Glutamatergic neuron (in vitro differentiated cells): ENCODE results near the gene DNAJB6. TPM values are rescaled to one million over a fixed set of nuclear protein-coding genes. Genes with fewer than 3 reads are reported as not detected.
"Not testable (repeated sequence)": the region's sequence is repeated elsewhere in the genome, so short reads cannot be mapped to it uniquely, and the experiment has no call there.

Source experiments
- DNase-seq: peaks from one replicate; pipeline ENCODE4 v3.0.0; 2022
- H3K27ac Mint-ChIP-seq: one replicate; pipeline ENCODE4 v1.8.0; 2020; ENCODE audit warnings: mild to moderate bottlenecking, mixed read lengths, inconsistent platforms; ENCODE audit not compliant: unreplicated experiment
- H3K27me3 Mint-ChIP-seq: one replicate; pipeline ENCODE4 v1.8.0; 2020; ENCODE audit warnings: mild to moderate bottlenecking, moderate library complexity, mixed read lengths, inconsistent platforms; ENCODE audit not compliant: unreplicated experiment
- H3K36me3 Mint-ChIP-seq: one replicate; pipeline ENCODE4 v1.8.0; 2020; ENCODE audit warnings: mild to moderate bottlenecking, mixed read lengths, inconsistent platforms; ENCODE audit not compliant: unreplicated experiment
- H3K4me1 Mint-ChIP-seq: one replicate; pipeline ENCODE4 v1.8.0; 2020; ENCODE audit warnings: mild to moderate bottlenecking, low read depth, mixed read lengths, inconsistent platforms; ENCODE audit not compliant: unreplicated experiment
- H3K4me3 Mint-ChIP-seq: one replicate; pipeline ENCODE4 v1.8.0; 2020; ENCODE audit warnings: mild to moderate bottlenecking, mixed read lengths, inconsistent platforms; ENCODE audit not compliant: unreplicated experiment
- H3K9me3 Mint-ChIP-seq: one replicate; pipeline ENCODE4 v1.8.0; 2020; ENCODE audit warnings: mild to moderate bottlenecking, moderate library complexity, mixed read lengths, inconsistent platforms; ENCODE audit not compliant: unreplicated experiment
- total RNA-seq: library from RNA; stranded (reverse); fragmentation: NEBNext Ultra II Directional; extraction: Animal tissue kit (Norgen Biotek cat#: 25700); gene quantifications from one replicate; pipeline ENCODE4 v1.2.1, GENCODE V29; 2021; ENCODE audit not compliant: unreplicated experiment
- TF ChIP-seq, protein P1 (sequence below): fragments of 200-600 bp; sonication (generic); IDR thresholded peaks from one replicate; pipeline ENCODE4 v1.5.0; 2021; ENCODE audit not compliant: partially characterized antibody, unreplicated experiment

DNAJB6 gene
- total RNA-seq, 1 donor from 2014 or later: 120 TPM

DNA sequence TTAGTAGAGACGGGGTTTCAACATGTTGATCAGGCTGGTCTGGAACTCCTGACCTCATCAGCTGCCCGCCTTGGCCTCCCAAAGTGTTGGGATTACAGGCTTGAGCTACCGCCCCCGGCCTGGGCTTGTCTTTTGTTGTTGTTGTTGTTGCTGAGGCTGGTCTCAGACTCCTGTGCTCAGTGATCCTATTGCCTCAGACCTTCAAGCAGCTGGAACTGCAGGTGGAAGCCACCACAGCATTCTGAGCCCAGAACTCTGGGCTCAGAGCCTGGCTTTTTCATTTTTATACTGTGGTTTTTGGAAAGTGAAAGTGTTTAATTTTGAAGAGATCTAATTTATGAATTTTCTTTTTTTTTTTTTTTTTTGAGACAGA, 16.2 kb upstream of the DNAJB6 start:
- Mint-ChIP-seq H3K36me3 (no peaks in the 10 kb centered on the region), H3K4me3 (no peak overlapping the region), H3K9me3 (no peaks in the 10 kb centered on the region), H3K27me3 (peaks cover 2% of the 10 kb centered on the region), H3K27ac (no peak overlapping the region), H3K4me1 (no peaks in the 10 kb centered on the region)
- TF ChIP-seq, protein P1, sequence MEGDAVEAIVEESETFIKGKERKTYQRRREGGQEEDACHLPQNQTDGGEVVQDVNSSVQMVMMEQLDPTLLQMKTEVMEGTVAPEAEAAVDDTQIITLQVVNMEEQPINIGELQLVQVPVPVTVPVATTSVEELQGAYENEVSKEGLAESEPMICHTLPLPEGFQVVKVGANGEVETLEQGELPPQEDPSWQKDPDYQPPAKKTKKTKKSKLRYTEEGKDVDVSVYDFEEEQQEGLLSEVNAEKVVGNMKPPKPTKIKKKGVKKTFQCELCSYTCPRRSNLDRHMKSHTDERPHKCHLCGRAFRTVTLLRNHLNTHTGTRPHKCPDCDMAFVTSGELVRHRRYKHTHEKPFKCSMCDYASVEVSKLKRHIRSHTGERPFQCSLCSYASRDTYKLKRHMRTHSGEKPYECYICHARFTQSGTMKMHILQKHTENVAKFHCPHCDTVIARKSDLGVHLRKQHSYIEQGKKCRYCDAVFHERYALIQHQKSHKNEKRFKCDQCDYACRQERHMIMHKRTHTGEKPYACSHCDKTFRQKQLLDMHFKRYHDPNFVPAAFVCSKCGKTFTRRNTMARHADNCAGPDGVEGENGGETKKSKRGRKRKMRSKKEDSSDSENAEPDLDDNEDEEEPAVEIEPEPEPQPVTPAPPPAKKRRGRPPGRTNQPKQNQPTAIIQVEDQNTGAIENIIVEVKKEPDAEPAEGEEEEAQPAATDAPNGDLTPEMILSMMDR: no peak
- no peak for DNase-seq

DNA sequence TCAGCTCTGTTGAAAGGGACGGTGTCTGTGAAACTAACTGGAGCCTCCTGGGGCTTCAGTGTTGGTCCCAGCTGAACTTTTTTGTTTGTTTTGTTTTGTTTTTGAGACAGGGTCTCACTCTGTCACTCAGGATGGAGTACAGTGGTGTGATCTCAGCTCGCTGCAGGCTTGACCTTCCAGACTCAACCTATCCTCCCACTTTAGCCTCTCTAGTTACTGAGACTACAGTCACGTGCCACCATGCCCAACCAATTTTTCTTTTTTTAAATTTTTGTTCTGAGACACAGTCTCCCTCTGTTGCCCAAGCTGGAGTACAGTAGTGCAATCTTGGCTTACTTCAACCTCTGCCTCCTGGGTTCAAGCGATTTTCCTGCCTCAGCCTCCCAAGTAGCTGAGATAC, 13.4 kb upstream of the DNAJB6 start:
- H3K4me1 Mint-ChIP-seq: no peaks in the 10 kb centered on the region
- no peak overlapping the region for H3K4me3 Mint-ChIP-seq
- DNase-seq: no peak
- H3K27me3 Mint-ChIP-seq: peaks cover 2% of the 10 kb centered on the region
- H3K36me3 Mint-ChIP-seq: no peaks in the 10 kb centered on the region
- TF ChIP-seq, protein P1: no peak
- no peaks in the 10 kb centered on the region for H3K9me3 Mint-ChIP-seq
- H3K27ac Mint-ChIP-seq: no peak overlapping the region

DNA sequence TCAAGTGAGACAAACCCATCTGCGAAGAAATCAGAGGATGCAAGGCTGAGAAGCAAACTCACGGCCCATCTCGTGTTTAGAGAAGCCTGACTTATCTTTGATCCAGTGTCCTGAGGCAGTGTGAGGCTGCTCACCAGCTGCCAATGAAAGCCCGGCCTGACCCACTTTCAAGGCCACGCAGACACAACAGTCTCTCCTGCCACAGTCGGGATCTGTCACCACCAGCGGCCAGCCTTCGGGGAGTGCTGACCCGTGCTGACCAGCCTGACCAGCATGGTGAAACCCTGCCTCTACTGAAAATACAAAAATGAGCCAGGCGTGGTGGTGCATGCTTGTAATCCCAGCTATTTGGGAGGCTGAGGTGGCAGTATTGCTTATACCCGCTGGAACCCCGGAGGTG, 7.4 kb upstream of the DNAJB6 start:
- Mint-ChIP-seq H3K9me3 (peaks cover 1% of the 10 kb centered on the region), H3K27ac (no peak overlapping the region), H3K27me3 (no peaks in the 10 kb centered on the region), H3K4me3 (no peak overlapping the region), H3K4me1 (no peaks in the 10 kb centered on the region), H3K36me3 (no peaks in the 10 kb centered on the region)
- no peak for DNase-seq
- TF ChIP-seq, protein P1: no peak

DNA sequence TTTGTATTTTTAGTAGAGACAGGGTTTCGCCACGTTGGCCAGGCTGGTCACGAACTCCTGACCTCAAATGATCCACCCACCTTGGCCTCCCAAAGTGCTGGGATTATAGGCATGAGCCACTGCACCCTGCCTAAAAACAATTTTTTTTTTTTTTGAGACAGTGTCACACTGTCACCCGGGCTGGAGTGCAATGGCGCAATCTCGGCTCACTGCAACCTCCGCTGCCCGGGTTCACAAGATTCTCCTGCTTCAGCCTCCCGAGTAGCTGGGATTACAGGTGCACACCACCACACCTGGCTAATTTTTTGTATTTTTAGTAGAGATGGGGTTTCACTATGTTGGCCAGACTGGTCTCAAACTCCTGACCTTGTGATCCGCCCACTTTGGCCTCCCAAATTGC, 6.2 kb upstream of the DNAJB6 start:
- not testable (repeated sequence) for H3K27me3 Mint-ChIP-seq, H3K27ac Mint-ChIP-seq, H3K4me3 Mint-ChIP-seq, H3K9me3 Mint-ChIP-seq, H3K36me3 Mint-ChIP-seq, H3K4me1 Mint-ChIP-seq, DNase-seq

DNA sequence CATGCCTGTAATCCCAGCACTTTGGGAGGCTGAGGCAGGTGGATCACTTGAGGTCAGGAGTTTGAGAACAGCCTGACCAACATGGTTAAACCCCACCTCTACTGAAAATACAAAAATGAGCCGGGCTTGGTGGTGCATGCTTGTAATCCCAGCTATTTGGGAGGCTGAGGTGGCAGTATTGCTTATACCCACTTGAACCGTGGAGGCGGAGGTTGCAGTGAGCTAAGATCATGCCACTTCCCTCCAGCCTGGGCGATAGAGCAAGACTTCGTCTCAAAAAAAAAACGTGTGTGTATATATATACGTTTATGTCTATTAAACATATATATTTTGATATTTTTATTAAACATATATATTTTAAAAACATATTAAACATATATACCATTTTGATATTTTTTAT, 5.8 kb upstream of the DNAJB6 start:
- H3K27me3 Mint-ChIP-seq, H3K9me3 Mint-ChIP-seq, H3K27ac Mint-ChIP-seq, H3K4me3 Mint-ChIP-seq, H3K4me1 Mint-ChIP-seq, DNase-seq, H3K36me3 Mint-ChIP-seq: not testable (repeated sequence)

DNA sequence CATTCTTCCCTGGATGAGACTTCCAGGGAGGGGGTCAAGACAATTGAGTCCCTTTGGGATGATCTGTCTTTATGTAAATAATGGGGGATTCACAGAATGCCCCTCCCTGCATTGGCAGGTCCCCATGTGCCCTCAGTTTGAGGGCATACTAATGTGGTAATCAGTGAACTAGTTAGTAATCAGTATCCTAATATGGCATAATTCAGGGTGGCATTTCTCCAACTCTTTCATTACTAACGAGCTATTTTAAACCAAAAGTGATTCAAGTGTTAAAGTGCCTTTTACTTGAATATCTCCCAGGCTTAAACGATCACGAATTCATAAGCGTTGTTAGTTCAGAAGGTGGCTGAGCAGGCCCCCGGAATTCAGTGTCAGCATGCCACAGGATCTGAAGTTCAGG, 1.6 kb upstream of the DNAJB6 start:
- TF ChIP-seq, protein P1: no peak
- no peaks in the 10 kb centered on the region for H3K36me3 Mint-ChIP-seq
- H3K9me3 Mint-ChIP-seq: peaks cover 5% of the 10 kb centered on the region
- no peak for DNase-seq
- peaks cover 6% of the 10 kb centered on the region for H3K27me3 Mint-ChIP-seq
- H3K4me1 Mint-ChIP-seq: peaks cover 13% of the 10 kb centered on the region
- peak overlapping the region; percentile 88 for H3K4me3 Mint-ChIP-seq
- H3K27ac Mint-ChIP-seq: no peak overlapping the region
